ENCODE results near the gene RAB1A. TPM values are rescaled to one million over a fixed set of nuclear protein-coding genes. Genes with fewer than 3 reads are reported as not detected.

The RAB1A gene
- total and polyA plus RNA-seq, 9 donors: 57.5 to 125 (median 104) TPM

GRCh38 chr2:65076345-65076710 is 53.6 kb downstream of the RAB1A start:
- no peak for DNase-seq
- Histone ChIP-seq H3K9me3 (no peaks in the 10 kb centered on the region), H3K27me3 (no peaks in the 10 kb centered on the region), H3K27ac (peak overlapping the region in 1 of 2 donors; percentile 66), H3K4me1 (ENCODE audit: insufficient read depth) (peaks cover 10% of the 10 kb centered on the region), H3K36me3 (no peaks in the 10 kb centered on the region), H3K4me3 (no peak overlapping the region)
- intact Hi-C loops (cut with DNase I): loop anchor here in 2 of 4 donors (10.0 kb wide), 2 partner anchors 48 to 108 kb away; no protein-coding TSS in a partner anchor
- WGBS, 3 donors: 13 to 25% (median 16%) methylated on average over 7 of the region's 7 CpGs
- TF ChIP-seq, protein P1, sequence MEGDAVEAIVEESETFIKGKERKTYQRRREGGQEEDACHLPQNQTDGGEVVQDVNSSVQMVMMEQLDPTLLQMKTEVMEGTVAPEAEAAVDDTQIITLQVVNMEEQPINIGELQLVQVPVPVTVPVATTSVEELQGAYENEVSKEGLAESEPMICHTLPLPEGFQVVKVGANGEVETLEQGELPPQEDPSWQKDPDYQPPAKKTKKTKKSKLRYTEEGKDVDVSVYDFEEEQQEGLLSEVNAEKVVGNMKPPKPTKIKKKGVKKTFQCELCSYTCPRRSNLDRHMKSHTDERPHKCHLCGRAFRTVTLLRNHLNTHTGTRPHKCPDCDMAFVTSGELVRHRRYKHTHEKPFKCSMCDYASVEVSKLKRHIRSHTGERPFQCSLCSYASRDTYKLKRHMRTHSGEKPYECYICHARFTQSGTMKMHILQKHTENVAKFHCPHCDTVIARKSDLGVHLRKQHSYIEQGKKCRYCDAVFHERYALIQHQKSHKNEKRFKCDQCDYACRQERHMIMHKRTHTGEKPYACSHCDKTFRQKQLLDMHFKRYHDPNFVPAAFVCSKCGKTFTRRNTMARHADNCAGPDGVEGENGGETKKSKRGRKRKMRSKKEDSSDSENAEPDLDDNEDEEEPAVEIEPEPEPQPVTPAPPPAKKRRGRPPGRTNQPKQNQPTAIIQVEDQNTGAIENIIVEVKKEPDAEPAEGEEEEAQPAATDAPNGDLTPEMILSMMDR (IDR thresholded peaks at IDR 0.05): no peak

DNA sequence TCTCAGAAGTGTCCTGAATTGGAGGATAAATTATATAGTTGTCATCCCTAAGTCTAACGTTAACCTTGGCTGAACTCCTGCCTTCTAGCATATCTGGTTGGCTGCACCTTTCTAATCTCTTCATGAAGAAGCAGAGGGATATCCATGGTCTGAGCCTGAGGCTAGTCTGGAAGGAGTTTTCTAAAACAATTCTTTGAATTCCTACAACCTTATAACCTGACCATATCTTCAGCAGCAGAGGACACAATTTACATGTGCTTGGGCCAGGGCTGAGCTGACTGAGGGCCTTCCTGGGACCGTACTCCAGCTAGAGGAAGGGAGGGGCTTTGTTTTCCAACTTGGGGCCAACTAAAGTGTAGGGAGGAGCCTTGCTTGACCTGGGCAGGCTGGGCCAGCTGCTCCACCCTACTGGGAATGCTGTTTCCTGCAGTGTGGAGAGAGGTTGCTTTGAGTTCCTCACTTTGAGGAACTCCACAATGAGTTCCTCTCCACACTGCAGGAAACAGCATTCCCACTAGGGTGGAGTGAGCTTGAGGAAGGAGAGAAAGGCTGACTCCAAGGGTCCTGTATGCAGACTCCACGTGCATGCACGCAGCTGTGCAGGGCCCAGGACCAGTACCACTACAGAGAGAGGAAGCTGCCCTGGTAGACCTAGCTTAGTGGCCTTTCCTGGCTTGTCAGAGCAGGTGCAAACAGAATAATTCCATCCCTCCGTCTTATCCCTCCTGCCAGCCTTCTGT is 54.1 kb downstream of the RAB1A start:
- no peaks in the 10 kb centered on the region for H3K36me3 ChIP-seq
- no peak overlapping the region for H3K4me3 ChIP-seq
- WGBS, 3 donors: 10 to 28% (median 18%) methylated on average over 5 of the region's 5 CpGs
- peak; percentile 50 to 69 (median 57) for DNase-seq
- H3K27ac ChIP-seq: peak overlapping the region in 1 of 2 donors; percentile 66
- TF ChIP-seq, protein P1 (IDR thresholded peaks at IDR 0.05): no peak
- no peak for TF ChIP-seq POLR2A (IDR thresholded peaks at IDR 0.05)
- TF ChIP-seq EP300 (IDR thresholded peaks at IDR 0.05): no peak
- H3K9me3 ChIP-seq: no peaks in the 10 kb centered on the region
- no peaks in the 10 kb centered on the region for H3K27me3 ChIP-seq
- intact Hi-C loops (cut with DNase I): loop anchor here in 2 of 4 donors (10.0 kb wide), 2 partner anchors 49 to 109 kb away; no protein-coding TSS in a partner anchor
- peaks cover 7% of the 10 kb centered on the region for H3K4me1 ChIP-seq (ENCODE audit: insufficient read depth)

GRCh38 chr2:65075176-65075575 is 54.7 kb downstream of the RAB1A start:
- peaks cover 7% of the 10 kb centered on the region for H3K4me1 ChIP-seq (ENCODE audit: insufficient read depth)
- intact Hi-C loops (cut with DNase I): loop anchor here in 2 of 4 donors (10.0 kb wide), 2 partner anchors 50 to 110 kb away; no protein-coding TSS in a partner anchor
- no peaks in the 10 kb centered on the region for H3K27me3 ChIP-seq
- 24 to 32% (median 26%) methylated on average over 9 of the region's 9 CpGs for WGBS, 3 donors
- H3K9me3 ChIP-seq: no peaks in the 10 kb centered on the region
- no peak overlapping the region for H3K4me3 ChIP-seq
- TF ChIP-seq POLR2A (IDR thresholded peaks at IDR 0.05): no peak
- TF ChIP-seq, protein P1 (IDR thresholded peaks at IDR 0.05): no peak
- DNase-seq: no peak
- peak overlapping the region in 1 of 2 donors; percentile 66 for H3K27ac ChIP-seq
- no peaks in the 10 kb centered on the region for H3K36me3 ChIP-seq

DNA sequence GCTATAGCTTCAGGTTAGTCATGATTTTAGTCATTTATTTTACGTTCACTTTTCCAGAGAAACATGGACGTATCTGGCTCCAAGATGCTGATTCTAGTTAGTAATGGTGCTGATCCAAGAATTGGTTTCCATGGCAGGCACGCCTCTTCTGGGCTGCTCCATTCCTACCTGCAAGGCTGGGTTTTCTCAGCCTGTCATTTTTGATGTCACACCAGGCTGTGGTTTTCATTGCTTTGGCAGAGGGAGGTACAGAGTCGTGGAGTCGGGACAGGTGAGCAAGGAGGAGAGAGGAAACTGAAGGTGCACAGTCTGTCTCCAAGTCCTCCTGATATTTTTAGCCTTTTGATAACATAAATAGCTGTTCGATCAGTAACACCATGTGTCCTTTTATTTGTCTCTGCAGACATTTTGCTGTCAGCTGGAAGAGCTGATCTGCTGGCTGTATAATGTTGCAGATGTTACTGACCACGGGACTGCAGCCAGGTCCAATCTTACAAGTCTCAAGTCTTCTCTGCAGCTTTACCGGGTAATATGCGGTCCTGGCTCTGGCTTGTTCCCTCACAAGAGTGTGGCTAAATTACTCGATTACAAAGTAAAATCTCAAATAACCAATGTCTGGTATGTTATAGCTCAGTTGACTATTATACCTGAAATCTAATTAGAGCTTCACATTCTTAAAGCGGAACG is 55.9 kb downstream of the RAB1A start:
- no peak for DNase-seq
- H3K9me3 ChIP-seq: no peaks in the 10 kb centered on the region
- TF ChIP-seq EP300 (IDR thresholded peaks at IDR 0.05) (no peak), POLR2A (IDR thresholded peaks at IDR 0.05) (no peak)
- TF ChIP-seq, protein P1 (IDR thresholded peaks at IDR 0.05): no peak
- no peak overlapping the region for H3K4me3 ChIP-seq
- H3K27ac ChIP-seq: no peak overlapping the region
- intact Hi-C loops (cut with DNase I): loop anchor here in 2 of 4 donors (10.0 kb wide), 2 partner anchors 51 to 111 kb away; no protein-coding TSS in a partner anchor
- H3K27me3 ChIP-seq: no peaks in the 10 kb centered on the region
- peaks cover 7% of the 10 kb centered on the region for H3K4me1 ChIP-seq (ENCODE audit: insufficient read depth)
- H3K36me3 ChIP-seq: no peaks in the 10 kb centered on the region
- WGBS, 3 donors: 63 to 69% (median 67%) methylated on average over 12 of the region's 12 CpGs
